ENCODE results near the gene PROM2. TPM values are rescaled to one million over a fixed set of nuclear protein-coding genes. Genes with fewer than 3 reads are reported as not detected.

PROM2 gene
- total RNA-seq, 1 donor from 2014 or later, result 22.1 TPM

DNA sequence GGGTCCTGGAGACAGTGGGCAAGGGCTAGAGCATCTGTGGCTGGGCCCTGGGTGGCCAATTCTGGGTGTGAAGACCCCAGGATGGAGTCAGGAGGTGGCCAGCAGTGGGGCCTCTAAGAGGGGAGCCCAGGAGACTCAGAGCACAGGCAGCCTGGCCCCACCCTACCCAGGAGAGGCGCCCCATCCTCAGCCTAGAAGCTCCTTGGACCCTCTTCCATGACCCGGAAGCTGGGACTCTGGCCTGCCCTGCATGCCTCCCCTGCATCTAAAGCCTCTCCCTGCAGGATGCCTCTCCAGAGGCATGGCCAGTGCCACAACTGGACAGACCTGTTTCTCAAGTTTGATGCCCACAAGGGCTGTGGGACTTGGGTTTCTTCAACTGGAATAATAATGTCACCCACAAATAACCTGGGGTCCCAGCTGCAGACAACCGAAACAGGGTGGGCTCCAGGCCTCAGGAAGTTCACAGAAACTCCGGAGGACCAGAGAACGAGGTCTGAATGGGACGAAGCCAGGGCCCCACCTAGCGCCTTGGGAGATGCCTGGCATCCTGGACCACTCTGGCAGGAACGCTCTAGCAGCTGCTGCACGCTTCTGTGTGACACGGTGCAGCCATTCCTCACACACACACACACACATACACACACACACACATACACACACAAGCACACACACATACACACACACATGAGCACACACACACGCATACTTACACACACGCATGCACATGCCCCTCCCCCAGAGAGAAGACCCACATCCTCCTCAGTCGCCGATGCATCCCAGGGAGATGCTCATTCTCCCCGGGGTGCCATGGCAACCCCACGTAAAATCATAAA, 39.3 kb downstream of the PROM2 start:
- H3K4me3 Mint-ChIP-seq, result no peak overlapping the region
- TF ChIP-seq, protein P1, sequence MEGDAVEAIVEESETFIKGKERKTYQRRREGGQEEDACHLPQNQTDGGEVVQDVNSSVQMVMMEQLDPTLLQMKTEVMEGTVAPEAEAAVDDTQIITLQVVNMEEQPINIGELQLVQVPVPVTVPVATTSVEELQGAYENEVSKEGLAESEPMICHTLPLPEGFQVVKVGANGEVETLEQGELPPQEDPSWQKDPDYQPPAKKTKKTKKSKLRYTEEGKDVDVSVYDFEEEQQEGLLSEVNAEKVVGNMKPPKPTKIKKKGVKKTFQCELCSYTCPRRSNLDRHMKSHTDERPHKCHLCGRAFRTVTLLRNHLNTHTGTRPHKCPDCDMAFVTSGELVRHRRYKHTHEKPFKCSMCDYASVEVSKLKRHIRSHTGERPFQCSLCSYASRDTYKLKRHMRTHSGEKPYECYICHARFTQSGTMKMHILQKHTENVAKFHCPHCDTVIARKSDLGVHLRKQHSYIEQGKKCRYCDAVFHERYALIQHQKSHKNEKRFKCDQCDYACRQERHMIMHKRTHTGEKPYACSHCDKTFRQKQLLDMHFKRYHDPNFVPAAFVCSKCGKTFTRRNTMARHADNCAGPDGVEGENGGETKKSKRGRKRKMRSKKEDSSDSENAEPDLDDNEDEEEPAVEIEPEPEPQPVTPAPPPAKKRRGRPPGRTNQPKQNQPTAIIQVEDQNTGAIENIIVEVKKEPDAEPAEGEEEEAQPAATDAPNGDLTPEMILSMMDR (IDR thresholded peaks at IDR 0.05; ENCODE audit: unreplicated experiment), result no peak
- peaks cover 12% of the 10 kb centered on the region for H3K4me1 Mint-ChIP-seq
- DNase-seq (ENCODE audit: low spot score in 2 of 2, unreplicated experiment in 2 of 2), result no peak
- H3K27ac Mint-ChIP-seq, result no peak overlapping the region
- peaks cover under 1% of the 10 kb centered on the region for H3K27me3 Mint-ChIP-seq (ENCODE audit: low read depth)
- H3K36me3 Mint-ChIP-seq, result no peaks in the 10 kb centered on the region
- H3K9me3 Mint-ChIP-seq, result no peaks in the 10 kb centered on the region

DNA sequence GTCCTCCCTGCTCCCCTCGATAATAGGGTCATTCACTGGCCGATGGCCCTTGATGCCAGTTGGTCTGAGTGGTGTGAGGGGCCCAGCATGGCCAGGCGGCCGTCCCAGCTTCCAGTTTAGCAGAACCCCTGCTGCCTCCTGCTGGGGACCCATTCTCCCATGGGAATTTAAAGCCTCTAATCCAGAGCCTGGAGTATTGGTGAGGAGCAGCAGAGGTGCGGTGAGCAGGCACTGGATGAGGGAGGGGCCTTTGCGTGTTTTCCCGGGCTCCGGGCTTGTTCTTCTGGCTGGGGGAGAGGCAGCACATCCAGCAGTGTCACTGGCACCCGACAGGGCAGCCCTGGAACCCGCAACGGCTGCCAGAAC, 40.3 kb downstream of the PROM2 start:
- Mint-ChIP-seq H3K9me3 (no peaks in the 10 kb centered on the region), H3K4me3 (no peak overlapping the region), H3K36me3 (no peaks in the 10 kb centered on the region), H3K27ac (no peak overlapping the region), H3K27me3 (ENCODE audit: low read depth) (peaks cover 3% of the 10 kb centered on the region), H3K4me1 (peaks cover 12% of the 10 kb centered on the region)
- TF ChIP-seq, protein P1 (IDR thresholded peaks at IDR 0.05; ENCODE audit: unreplicated experiment), result no peak
- no peak for DNase-seq (ENCODE audit: low spot score in 2 of 2, unreplicated experiment in 2 of 2)

DNA sequence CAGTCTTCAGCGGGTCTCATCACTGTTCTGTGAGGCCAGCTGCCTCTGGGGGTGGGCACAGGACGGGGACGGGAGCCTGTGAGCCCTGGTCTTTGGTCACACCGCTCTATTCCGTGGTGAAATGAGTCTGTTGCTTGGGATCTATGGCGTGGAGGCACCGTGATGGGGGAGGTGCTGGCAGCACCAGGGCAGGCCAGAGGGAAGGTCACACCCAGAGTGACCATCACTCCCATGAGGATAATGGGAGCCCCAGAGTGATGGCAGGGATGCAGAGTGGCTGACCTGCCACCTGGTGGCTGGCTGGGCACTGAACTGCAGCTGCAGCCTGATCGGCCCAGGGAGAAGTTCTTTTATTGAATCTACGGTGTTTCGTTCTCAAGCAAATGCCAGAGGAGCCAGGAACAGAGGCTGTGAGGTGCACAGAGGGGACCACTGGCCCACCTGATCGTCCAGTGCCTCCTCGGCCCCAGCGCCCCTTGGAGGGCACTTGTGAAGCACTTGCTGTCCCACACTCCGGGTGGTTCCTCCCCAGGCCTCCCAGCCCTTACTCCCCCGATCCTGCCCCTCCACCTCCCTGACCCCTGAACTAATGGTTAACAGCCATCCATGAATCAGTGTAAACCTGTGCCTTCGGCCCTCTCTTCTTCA, 40.8 kb downstream of the PROM2 start:
- H3K9me3 Mint-ChIP-seq, result no peaks in the 10 kb centered on the region
- no peak overlapping the region for H3K4me3 Mint-ChIP-seq
- H3K36me3 Mint-ChIP-seq, result no peaks in the 10 kb centered on the region
- no peak for DNase-seq (ENCODE audit: low spot score in 2 of 2, unreplicated experiment in 2 of 2)
- peaks cover 12% of the 10 kb centered on the region for H3K4me1 Mint-ChIP-seq
- H3K27ac Mint-ChIP-seq, result no peak overlapping the region
- TF ChIP-seq, protein P1 (IDR thresholded peaks at IDR 0.05; ENCODE audit: unreplicated experiment), result peak; percentile 47
- H3K27me3 Mint-ChIP-seq (ENCODE audit: low read depth), result peaks cover 3% of the 10 kb centered on the region

DNA sequence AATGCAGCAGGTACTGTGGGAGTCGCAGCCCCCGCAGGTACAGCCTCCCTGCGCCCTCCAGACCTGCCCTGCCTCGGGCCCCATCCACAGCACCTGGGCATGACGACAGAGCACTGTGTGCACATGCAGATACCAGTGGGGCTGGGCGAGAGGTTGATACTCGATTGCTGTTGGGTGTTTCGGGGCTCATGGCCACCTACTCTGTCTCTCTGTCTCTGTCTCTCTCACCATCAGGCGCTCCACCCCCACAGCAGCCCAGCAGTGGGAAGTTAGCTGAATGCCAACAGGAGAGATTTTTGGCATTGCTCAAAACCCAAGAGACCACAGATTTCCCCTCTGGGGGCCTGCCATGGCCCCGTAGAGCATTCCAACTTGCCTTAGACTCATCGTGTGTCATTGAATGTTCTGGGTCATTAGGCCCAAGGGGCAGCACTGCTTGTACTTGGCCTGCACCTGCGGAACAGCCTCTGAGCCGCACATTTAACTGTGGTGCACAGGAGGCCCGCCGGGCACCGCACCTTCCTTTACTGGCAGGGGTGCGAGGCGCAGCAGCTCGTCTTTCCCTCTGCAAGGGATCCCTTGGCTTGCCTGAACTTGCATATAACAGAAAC, 41.7 kb downstream of the PROM2 start:
- Mint-ChIP-seq H3K27ac (no peak overlapping the region), H3K36me3 (no peaks in the 10 kb centered on the region), H3K9me3 (no peaks in the 10 kb centered on the region), H3K4me3 (no peak overlapping the region), H3K27me3 (ENCODE audit: low read depth) (peaks cover 3% of the 10 kb centered on the region), H3K4me1 (peaks cover 12% of the 10 kb centered on the region)
- TF ChIP-seq, protein P1 (IDR thresholded peaks at IDR 0.05; ENCODE audit: unreplicated experiment), result no peak
- no peak for DNase-seq (ENCODE audit: low spot score in 2 of 2, unreplicated experiment in 2 of 2)

DNA sequence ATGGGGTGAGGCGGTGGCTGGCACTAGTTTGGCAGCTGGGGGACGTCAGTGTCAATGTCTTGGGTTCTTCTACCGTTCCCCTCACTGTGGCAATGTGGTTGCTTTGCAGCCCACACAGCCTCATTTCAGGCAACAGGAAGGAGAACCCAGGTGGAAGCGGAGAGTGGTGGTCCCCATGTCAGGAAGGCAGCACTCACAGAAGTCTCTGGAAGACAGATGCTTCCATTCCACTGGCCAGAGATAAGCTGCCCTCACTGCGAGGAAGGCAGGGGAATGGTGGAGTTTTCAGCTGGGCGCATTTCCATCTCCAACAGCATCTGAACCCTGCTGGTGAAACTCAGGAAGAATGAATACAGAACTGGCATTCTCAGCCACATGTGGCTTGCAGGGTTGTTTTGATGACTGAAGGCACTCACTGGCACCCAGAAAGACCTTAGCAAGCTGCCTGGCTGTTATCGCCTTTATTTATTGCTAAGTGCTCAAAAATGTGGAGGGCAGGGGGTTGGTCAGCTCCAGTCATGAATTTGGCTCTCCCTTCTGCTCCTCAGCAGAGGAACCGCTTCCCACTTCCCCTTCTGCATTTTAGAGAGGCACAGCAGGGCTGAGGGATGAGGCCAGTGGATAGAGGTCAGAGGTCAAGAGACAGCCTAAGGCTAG, 42.3 kb downstream of the PROM2 start:
- Mint-ChIP-seq H3K36me3 (no peaks in the 10 kb centered on the region), H3K4me3 (no peak overlapping the region), H3K4me1 (peaks cover 12% of the 10 kb centered on the region), H3K27me3 (ENCODE audit: low read depth) (peaks cover 3% of the 10 kb centered on the region), H3K9me3 (no peaks in the 10 kb centered on the region), H3K27ac (no peak overlapping the region)
- DNase-seq (ENCODE audit: low spot score in 2 of 2, unreplicated experiment in 2 of 2), result no peak
- TF ChIP-seq, protein P1 (IDR thresholded peaks at IDR 0.05; ENCODE audit: unreplicated experiment), result no peak
